ENCODE data around the gene EIF3B.
A peak's percentile ranks its signal among the peaks of the same experiment; 100 is the strongest.
"Not testable (repeated sequence)": the region's sequence is repeated elsewhere in the genome, so short reads cannot be mapped to it uniquely, and the experiment has no call there.

The EIF3B gene

DNA sequence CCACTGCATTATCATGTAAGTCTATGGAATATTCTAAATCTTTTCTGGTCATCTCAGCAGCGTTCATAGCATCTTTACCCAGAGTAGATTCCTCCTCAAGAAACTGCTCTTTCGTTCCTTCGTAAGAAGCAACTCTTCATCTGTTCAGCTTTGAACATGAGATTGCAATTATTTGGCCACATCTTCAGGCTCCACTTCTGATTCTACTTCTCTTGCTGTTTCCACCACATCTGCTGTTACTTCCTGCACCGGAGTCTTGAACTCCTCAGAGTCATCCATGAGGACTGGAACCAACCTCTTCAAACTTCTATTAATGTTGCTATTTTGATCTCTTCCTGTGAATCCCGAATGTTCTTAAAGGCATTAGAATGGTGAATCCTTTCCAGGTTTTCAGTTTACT lies 61.4 kb downstream of the EIF3B start:
- Histone ChIP-seq H3K4me3 (no peak overlapping the region), H3K9me3 (replicated peaks in 1 of 11) (no peaks in the 10 kb centered on the region), H3K27ac (no peak overlapping the region), H3K27me3 (no peaks in the 10 kb centered on the region), H3K4me1 (peaks cover 36 to 66% (median 51%) of the 10 kb centered on the region in 10 experiments), H3K4me2 (peak overlapping the region in 7 of 11 experiments; percentile 4 to 47 (median 43); a peak in 9 of 22 replicates), H4K20me1 (peaks cover 32 to 84% (median 55%) of the 10 kb centered on the region in 11 experiments; a peak in 18 of 22 replicates), H3K9ac (no peak overlapping the region), H3K36me3 (peaks cover 0 to 32% (median 15%) of the 10 kb centered on the region in 11 experiments; a peak in 11 of 22 replicates)
- TF ChIP-seq Cebpa-rat (IDR thresholded peaks at IDR 0.05): no peak

GRCh38 chr7:2416650-2417049 lies 62.0 kb downstream of the EIF3B start:
- TF ChIP-seq Cebpa-rat (IDR thresholded peaks at IDR 0.05): no peak
- Histone ChIP-seq H3K27ac (no peak overlapping the region), H3K4me3 (no peak overlapping the region), H3K9ac (no peak overlapping the region), H3K4me1 (peaks cover 33 to 60% (median 47%) of the 10 kb centered on the region in 10 experiments), H3K4me2 (peak overlapping the region in 3 of 11 experiments; percentile 43 to 47 (median 45); a peak in 4 of 22 replicates), H3K36me3 (peaks cover 0 to 33% (median 15%) of the 10 kb centered on the region in 11 experiments; a peak in 11 of 22 replicates), H3K27me3 (no peaks in the 10 kb centered on the region), H4K20me1 (peaks cover 29 to 84% (median 52%) of the 10 kb centered on the region in 11 experiments; a peak in 17 of 22 replicates), H3K9me3 (replicated peaks in 1 of 11) (no peaks in the 10 kb centered on the region)

- H3K27ac ChIP-seq; H3K9me3 ChIP-seq (replicated peaks in 1 of 11); H3K27me3 ChIP-seq; H3K4me3 ChIP-seq; H3K9ac ChIP-seq: not testable (repeated sequence)
- Histone ChIP-seq H3K36me3 (peaks cover 0 to 36% (median 15%) of the 10 kb centered on the region in 11 experiments; a peak in 11 of 22 replicates), H3K4me2 (peak overlapping the region in 7 of 11 experiments; percentile 33 to 66 (median 44); a peak in 8 of 22 replicates), H4K20me1 (peaks cover 24 to 84% (median 51%) of the 10 kb centered on the region in 11 experiments; a peak in 17 of 22 replicates), H3K4me1 (peaks cover 28 to 55% (median 41%) of the 10 kb centered on the region in 10 experiments)
Observed at GRCh38 chr7:2417178-2417577, 62.6 kb downstream of the EIF3B start.

DNA sequence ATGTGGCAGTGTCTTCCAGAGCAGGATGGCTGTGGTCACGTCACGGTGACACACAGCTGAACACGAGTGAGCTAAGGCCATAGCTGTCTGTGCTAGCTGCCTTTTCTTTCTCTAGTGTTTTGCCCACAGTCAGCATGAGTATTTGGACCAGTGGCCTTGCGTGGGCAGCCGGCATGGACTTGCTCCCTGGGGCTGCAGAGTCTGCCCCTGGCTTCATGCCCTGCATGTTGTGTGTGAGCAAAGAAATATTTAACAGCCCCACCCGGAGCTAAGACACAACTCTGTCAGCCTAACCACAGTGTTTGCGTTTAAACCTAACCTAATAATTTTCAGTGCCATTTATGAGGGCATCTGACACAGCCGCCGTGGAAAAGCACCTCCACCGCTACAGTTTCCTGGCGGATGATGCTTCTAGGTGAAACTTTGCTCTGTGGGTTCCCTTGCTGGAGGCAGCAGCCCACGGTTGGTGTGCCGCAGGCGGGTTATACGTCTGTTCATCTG lies 63.4 kb downstream of the EIF3B start:
- TF ChIP-seq Cebpa-rat (IDR thresholded peaks at IDR 0.05): no peak
- Histone ChIP-seq H3K9me3 (replicated peaks in 1 of 11) (no peaks in the 10 kb centered on the region), H3K4me2 (peak overlapping the region; percentile 2 to 66 (median 44); a peak in 19 of 22 replicates), H3K27ac (peak overlapping the region in 2 of 11 experiments; percentile 21 to 27; a peak in 2 of 22 replicates), H4K20me1 (peaks cover 16 to 83% (median 50%) of the 10 kb centered on the region in 11 experiments; a peak in 17 of 22 replicates), H3K4me1 (peaks cover 21 to 46% (median 33%) of the 10 kb centered on the region in 10 experiments), H3K4me3 (no peak overlapping the region), H3K36me3 (peaks cover 0 to 43% (median 17%) of the 10 kb centered on the region in 11 experiments; a peak in 11 of 22 replicates), H3K9ac (peak overlapping the region in 4 of 11 experiments; percentile 19 to 47 (median 22); a peak in 5 of 22 replicates), H3K27me3 (no peaks in the 10 kb centered on the region)

GRCh38 chr7:2420216-2420933 lies 65.7 kb downstream of the EIF3B start:
- no peak for TF ChIP-seq Cebpa-rat (IDR thresholded peaks at IDR 0.05)
- Histone ChIP-seq H3K4me2 (no peak overlapping the region), H3K27ac (no peak overlapping the region), H3K9ac (no peak overlapping the region), H4K20me1 (peaks cover 11 to 99% (median 60%) of the 10 kb centered on the region in 11 experiments; a peak in 17 of 22 replicates), H3K4me3 (no peak overlapping the region), H3K27me3 (no peaks in the 10 kb centered on the region), H3K9me3 (replicated peaks in 1 of 11) (no peaks in the 10 kb centered on the region), H3K4me1 (peaks cover 23 to 42% (median 30%) of the 10 kb centered on the region in 10 experiments), H3K36me3 (peaks cover 0 to 63% (median 29%) of the 10 kb centered on the region in 11 experiments; a peak in 17 of 22 replicates)

- Histone ChIP-seq H3K9me3 (replicated peaks in 1 of 11) (no peaks in the 10 kb centered on the region), H3K4me3 (no peak overlapping the region), H3K4me1 (peaks cover 9 to 34% (median 19%) of the 10 kb centered on the region in 10 experiments; a peak in 18 of 20 replicates), H3K4me2 (no peak overlapping the region), H3K9ac (no peak overlapping the region), H3K27me3 (no peaks in the 10 kb centered on the region), H3K36me3 (peaks cover 0 to 70% (median 29%) of the 10 kb centered on the region in 11 experiments; a peak in 17 of 22 replicates), H4K20me1 (peaks cover 8 to 99% (median 63%) of the 10 kb centered on the region in 11 experiments; a peak in 16 of 22 replicates), H3K27ac (no peak overlapping the region)
- TF ChIP-seq Cebpa-rat (IDR thresholded peaks at IDR 0.05): no peak
Observed at GRCh38 chr7:2421943-2422310, 67.3 kb downstream of the EIF3B start.

DNA sequence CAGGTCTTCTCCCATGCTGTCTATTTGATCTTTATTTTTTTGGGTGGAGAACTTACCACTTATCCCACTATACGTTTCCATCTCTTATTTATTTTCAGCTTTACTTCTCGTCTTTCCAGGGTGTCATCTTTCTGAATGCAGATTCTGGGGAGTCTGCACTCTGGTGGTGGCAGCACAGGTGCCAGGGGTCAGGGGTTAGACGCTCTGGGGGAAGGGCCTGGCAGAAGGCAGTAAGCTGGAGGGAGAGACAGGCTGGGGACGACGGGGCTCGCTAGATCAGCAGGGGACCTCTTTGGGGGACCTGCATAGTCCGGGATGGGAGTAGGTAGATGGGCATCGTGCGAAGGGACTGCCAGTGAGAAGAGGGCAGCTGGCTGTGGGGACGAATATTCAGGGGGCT lies 71.1 kb downstream of the EIF3B start:
- peaks cover 0 to 19% (median 2%) of the 10 kb centered on the region in 10 experiments; a peak in 6 of 20 replicates for H3K4me1 ChIP-seq
- no peak for TF ChIP-seq Cebpa-rat (IDR thresholded peaks at IDR 0.05)
- H4K20me1 ChIP-seq: peaks cover 0 to 66% (median 44%) of the 10 kb centered on the region in 11 experiments; a peak in 13 of 22 replicates
- H3K4me2 ChIP-seq: no peak overlapping the region
- no peak overlapping the region for H3K27ac ChIP-seq
- no peaks in the 10 kb centered on the region for H3K27me3 ChIP-seq
- no peak overlapping the region for H3K4me3 ChIP-seq
- peaks cover 9 to 32% (median 28%) of the 10 kb centered on the region in 11 experiments for H3K9me3 ChIP-seq (replicated peaks in 1 of 11)
- H3K36me3 ChIP-seq: peaks cover 4 to 64% (median 30%) of the 10 kb centered on the region in 11 experiments; a peak in 17 of 22 replicates
- no peak overlapping the region for H3K9ac ChIP-seq

All from BLaER1 treated with 17β-estradiol and CSF1 and Interleukin-3, amounts not matched to agents 10 nM and 100 nM (cell line).